Lung microvascular endothelial cell (primary cell): Measurements from ENCODE around the gene COL4A4. TPM values are rescaled to one million over a fixed set of nuclear protein-coding genes. Genes with fewer than 3 reads are reported as not detected.
"Not testable (repeated sequence)": the region's sequence is repeated elsewhere in the genome, so short reads cannot be mapped to it uniquely, and the experiment has no call there.

ENCODE experiments used
- DNase-seq, 2 donors: peaks; one replicate each; pipeline versions ENCODE4 v3.0.0 to v3.0.0-alpha.2; 2010; ENCODE audit warnings: low read depth in 2 of 2
- total RNA-seq: library from RNA; depleted of rRNA; stranded (reverse); fragments of >200 nt; gene quantifications from 2 replicates; pipeline ENCODE4 v1.2.1, GENCODE V29; 2014

COL4A4 gene
- total RNA-seq, 1 donor from 2014 or later: not detected

- no peak for DNase-seq
Measured at GRCh38 chr2:227115761-227116160, 48.2 kb downstream of the COL4A4 start.

GRCh38 chr2:227106845-227107759 lies 56.9 kb downstream of the COL4A4 start:
- DNase-seq: peak; percentile 59 to 82

GRCh38 chr2:227103583-227103982 lies 60.4 kb downstream of the COL4A4 start:
- no peak for DNase-seq

- no peak for DNase-seq
Measured at GRCh38 chr2:227099340-227099739, 64.7 kb downstream of the COL4A4 start.

- DNase-seq: no peak
Measured at GRCh38 chr2:227098162-227098515, 65.9 kb downstream of the COL4A4 start.

GRCh38 chr2:227097495-227098161 lies 66.4 kb downstream of the COL4A4 start:
- DNase-seq: no peak

GRCh38 chr2:227095346-227095745 lies 68.7 kb downstream of the COL4A4 start:
- DNase-seq: peak; percentile 30 to 84

GRCh38 chr2:227082286-227082685 lies 81.7 kb downstream of the COL4A4 start:
- no peak for DNase-seq

- DNase-seq: no peak
Measured at GRCh38 chr2:227079726-227080125, 84.3 kb downstream of the COL4A4 start.

GRCh38 chr2:227065065-227065464 lies 98.9 kb downstream of the COL4A4 start:
- not testable (repeated sequence) for DNase-seq

- no peak for DNase-seq
Measured at GRCh38 chr2:227058888-227059399, 105.1 kb downstream of the COL4A4 start.

- no peak for DNase-seq
Measured at GRCh38 chr2:227057743-227058447, 106.1 kb downstream of the COL4A4 start.

GRCh38 chr2:227057060-227057459 lies 106.9 kb downstream of the COL4A4 start:
- no peak for DNase-seq

- no peak for DNase-seq
Measured at GRCh38 chr2:227054006-227054405, 110.0 kb downstream of the COL4A4 start.

GRCh38 chr2:227052879-227053278 lies 111.1 kb downstream of the COL4A4 start:
- no peak for DNase-seq

GRCh38 chr2:227043981-227044380 lies 120.0 kb downstream of the COL4A4 start:
- DNase-seq: no peak

- DNase-seq: no peak
Measured at GRCh38 chr2:227038550-227039189, 125.3 kb downstream of the COL4A4 start.

GRCh38 chr2:227036527-227036926 lies 127.5 kb downstream of the COL4A4 start:
- DNase-seq: no peak

GRCh38 chr2:227035711-227036367 lies 128.2 kb downstream of the COL4A4 start:
- DNase-seq: peak in 1 of 2 donors; percentile 3

- peak; percentile 47 to 78 for DNase-seq
Measured at GRCh38 chr2:227033471-227034148, 130.4 kb downstream of the COL4A4 start.
